PC-3 (cell line): ENCODE measurements around the gene RBPJ. TPM values are rescaled to one million over a fixed set of nuclear protein-coding genes. Genes with fewer than 3 reads are reported as not detected.

Experiments used
- ATAC-seq: fragments of 200-7000 bp; cut with Tn5 transposase; 2 replicates; pipeline ENCODE4 v1.9.1; 2020; ENCODE audit warnings: mild to moderate bottlenecking, moderate library complexity
- BruUV-seq: library from RNA; stranded (reverse); fragments of 400-500 nt; replicated peaks from 2 replicates; lab custom pipeline; 2021; lab: Mats Ljungman, UMichigan
- CTCF ChIA-PET: fragments of 300-600 bp; sonication (Branson Sonifier 250); formaldehyde crosslinking; loops from one replicate; lab custom pipeline; 2022; ENCODE audit warnings: antibody characterized with exemption; lab: Charles Lee
- POLR2A ChIA-PET: fragments of 300-600 bp; sonication (Branson Sonifier 250); formaldehyde crosslinking; loops from one replicate; lab custom pipeline; 2022; ENCODE audit warnings: antibody characterized with exemption; ENCODE audit not compliant: unreplicated experiment; lab: Charles Lee
- DNase-seq: peaks from one replicate; pipeline ENCODE4 v3.0.0-alpha.2; 2015
- H2AFZ ChIP-seq: fragments of 300-600 bp; sonication (generic); 2 replicates; pipeline ENCODE4 v1.6.0; 2016; ENCODE audit warnings: antibody characterized with exemption, low read length
- H3F3A ChIP-seq: fragments of 300-600 bp; sonication (generic); one replicate; pipeline ENCODE4 v1.6.0; 2017; ENCODE audit warnings: antibody characterized with exemption, low read length, control low read depth, mild to moderate bottlenecking; ENCODE audit not compliant: unreplicated experiment
- H3K27ac ChIP-seq: fragments of 300-600 bp; sonication (generic); 2 replicates; pipeline ENCODE4 v1.5.1; 2016; ENCODE audit warnings: mild to moderate bottlenecking, low read length
- H3K27me3 ChIP-seq: fragments of 300-600 bp; sonication (generic); 2 replicates; pipeline ENCODE4 v1.6.1; 2016; ENCODE audit warnings: low read length, mixed read lengths
- H3K36me3 ChIP-seq: fragments of 300-600 bp; sonication (generic); 2 replicates; pipeline ENCODE4 v1.6.1; 2016; ENCODE audit warnings: low read depth, mixed run types, low read length, mixed read lengths
- H3K4me1 ChIP-seq: fragments of 300-600 bp; sonication (generic); 2 replicates; pipeline ENCODE4 v1.5.1; 2016; ENCODE audit warnings: low read length; ENCODE audit not compliant: insufficient read depth
- H3K4me2 ChIP-seq: fragments of 300-600 bp; sonication (generic); 2 replicates; pipeline ENCODE4 v1.6.0; 2016; ENCODE audit warnings: low read length
- H3K4me3 ChIP-seq: fragments of 300-600 bp; sonication (generic); 2 replicates; pipeline ENCODE4 v1.5.1; 2016; ENCODE audit warnings: mild to moderate bottlenecking, low read length, mixed read lengths
- H3K79me2 ChIP-seq: fragments of 300-600 bp; sonication (generic); 2 replicates; pipeline ENCODE4 v1.6.1; 2017; ENCODE audit warnings: low read length, mixed read lengths
- H3K9ac ChIP-seq: fragments of 300-600 bp; sonication (generic); 2 replicates; pipeline ENCODE4 v1.6.0; 2016; ENCODE audit warnings: mild to moderate bottlenecking, low read length
- H3K9me2 ChIP-seq: fragments of 300-600 bp; sonication (generic); replicated peaks from 2 replicates; pipeline ENCODE4 v1.6.1; 2016; ENCODE audit warnings: mixed run types, low read length, mixed read lengths
- H3K9me3 ChIP-seq: fragments of 300-600 bp; sonication (generic); 2 replicates; pipeline ENCODE4 v1.6.1; 2016; ENCODE audit warnings: low read length, mixed read lengths
- H4K20me1 ChIP-seq: fragments of 300-600 bp; sonication (generic); 2 replicates; pipeline ENCODE4 v1.6.1; 2016; ENCODE audit warnings: low read length, mixed read lengths
- EZH2 ChIP-seq: fragments of 300-600 bp; sonication (generic); IDR thresholded peaks from one replicate; pipeline ENCODE4 v1.6.1; 2017; ENCODE audit warnings: antibody characterized with exemption, mild to moderate bottlenecking, low read length; ENCODE audit not compliant: unreplicated experiment
- EZH2phosphoT487 ChIP-seq: fragments of 300-600 bp; sonication (generic); IDR thresholded peaks from 2 replicates; pipeline ENCODE4 v1.6.1; 2018; ENCODE audit warnings: mild to moderate bottlenecking, antibody characterized with exemption, low read length, borderline replicate concordance
- intact Hi-C: fragments of 100-400 bp; cut with micrococcal nuclease; formaldehyde crosslinking; loops from 2 replicates; pipeline ENCODE4 v1.9.0; 2023
- total RNA-seq: library from RNA; depleted of rRNA; stranded (reverse); fragments of >200 nt; gene quantifications from 2 replicates; pipeline ENCODE4 v1.2.3, GENCODE V29; 2014
- TF ChIP-seq, protein P1 (sequence below): fragments of 300-600 bp; sonication (generic); conservative IDR thresholded peaks from 2 replicates; pipeline ENCODE4 v1.5.1; 2017; ENCODE audit warnings: antibody characterized with exemption, low read depth, mild to moderate bottlenecking, low read length

Gene RBPJ
- total RNA-seq, 1 experiment from 2014 or later, result 39.1 TPM

DNA sequence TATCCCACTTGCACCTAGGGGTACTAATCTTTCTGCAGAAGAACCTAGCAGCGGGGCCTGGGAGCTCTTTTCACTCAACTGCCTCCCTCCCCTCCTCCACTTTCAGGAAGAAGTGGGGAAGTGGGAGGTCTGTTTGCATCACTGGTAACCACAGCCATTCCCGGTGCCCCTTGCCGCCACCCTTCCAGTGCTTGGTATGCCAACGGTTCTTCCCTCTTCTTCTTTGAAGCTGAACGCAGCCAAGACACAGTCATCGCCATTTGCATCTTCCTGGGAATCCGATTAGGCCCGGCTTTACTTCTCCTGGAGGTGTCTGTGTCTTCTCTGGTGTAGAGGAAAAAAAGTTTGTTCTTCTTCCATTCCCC, 47.2 kb upstream of the RBPJ start:
- Histone ChIP-seq H3F3A (no peaks in the 10 kb centered on the region), H3K9ac (no peak overlapping the region), H3K4me1 (no peaks in the 10 kb centered on the region), H4K20me1 (no peaks in the 10 kb centered on the region), H3K4me3 (no peak overlapping the region), H3K9me2 (no peaks in the 10 kb centered on the region), H3K79me2 (no peaks in the 10 kb centered on the region), H3K4me2 (no peak overlapping the region), H3K9me3 (no peaks in the 10 kb centered on the region), H3K27me3 (no peaks in the 10 kb centered on the region), H2AFZ (no peak overlapping the region), H3K36me3 (no peaks in the 10 kb centered on the region), H3K27ac (no peak overlapping the region)
- TF ChIP-seq EZH2phosphoT487 (no peak), EZH2 (no peak)
- TF ChIP-seq, protein P1, sequence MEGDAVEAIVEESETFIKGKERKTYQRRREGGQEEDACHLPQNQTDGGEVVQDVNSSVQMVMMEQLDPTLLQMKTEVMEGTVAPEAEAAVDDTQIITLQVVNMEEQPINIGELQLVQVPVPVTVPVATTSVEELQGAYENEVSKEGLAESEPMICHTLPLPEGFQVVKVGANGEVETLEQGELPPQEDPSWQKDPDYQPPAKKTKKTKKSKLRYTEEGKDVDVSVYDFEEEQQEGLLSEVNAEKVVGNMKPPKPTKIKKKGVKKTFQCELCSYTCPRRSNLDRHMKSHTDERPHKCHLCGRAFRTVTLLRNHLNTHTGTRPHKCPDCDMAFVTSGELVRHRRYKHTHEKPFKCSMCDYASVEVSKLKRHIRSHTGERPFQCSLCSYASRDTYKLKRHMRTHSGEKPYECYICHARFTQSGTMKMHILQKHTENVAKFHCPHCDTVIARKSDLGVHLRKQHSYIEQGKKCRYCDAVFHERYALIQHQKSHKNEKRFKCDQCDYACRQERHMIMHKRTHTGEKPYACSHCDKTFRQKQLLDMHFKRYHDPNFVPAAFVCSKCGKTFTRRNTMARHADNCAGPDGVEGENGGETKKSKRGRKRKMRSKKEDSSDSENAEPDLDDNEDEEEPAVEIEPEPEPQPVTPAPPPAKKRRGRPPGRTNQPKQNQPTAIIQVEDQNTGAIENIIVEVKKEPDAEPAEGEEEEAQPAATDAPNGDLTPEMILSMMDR, result no peak
- ATAC-seq, result no peak
- CTCF ChIA-PET, result no interaction called here
- BruUV-seq, result no TSS peak
- POLR2A ChIA-PET, result no interaction called here
- intact Hi-C loops, result no loop called here
- DNase-seq, result no peak

DNA sequence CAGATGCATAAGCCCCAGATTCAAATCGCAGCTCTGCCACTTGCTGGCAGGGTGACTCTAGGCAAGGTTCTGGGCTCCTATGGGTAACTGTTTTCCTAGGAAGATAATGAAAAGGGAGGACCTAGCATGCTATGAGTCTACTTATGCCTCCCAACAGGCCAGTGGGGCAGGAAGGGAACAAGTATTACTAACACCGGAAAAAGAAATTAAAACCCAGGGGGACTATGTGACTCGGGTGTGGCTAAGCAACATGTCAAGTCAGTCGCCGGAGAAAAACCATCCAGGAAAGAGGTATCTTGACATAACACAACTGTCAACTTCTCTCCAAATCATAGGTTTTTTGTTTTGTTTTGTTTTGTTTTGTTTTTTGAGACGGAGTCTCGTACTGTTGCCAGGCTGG, 45.5 kb upstream of the RBPJ start:
- CTCF ChIA-PET, result no interaction called here

GRCh38 chr4:26279446-26279845, 41.4 kb upstream of the RBPJ start:
- Histone ChIP-seq H3K27me3 (no peaks in the 10 kb centered on the region), H3K9me3 (no peaks in the 10 kb centered on the region), H2AFZ (no peak overlapping the region), H3F3A (no peaks in the 10 kb centered on the region), H3K79me2 (no peaks in the 10 kb centered on the region), H3K4me1 (peaks cover 11% of the 10 kb centered on the region), H3K4me3 (no peak overlapping the region), H3K36me3 (no peaks in the 10 kb centered on the region), H3K27ac (no peak overlapping the region), H3K9ac (no peak overlapping the region), H3K4me2 (no peak overlapping the region), H3K9me2 (no peaks in the 10 kb centered on the region), H4K20me1 (no peaks in the 10 kb centered on the region)
- no peak for TF ChIP-seq EZH2phosphoT487
- TF ChIP-seq, protein P1, result no peak
- no peak for TF ChIP-seq EZH2
- POLR2A ChIA-PET, result no interaction called here
- ATAC-seq (no peak), DNase-seq (no peak)
- CTCF ChIA-PET, result no interaction called here
- no TSS peak for BruUV-seq
- intact Hi-C loops, result no loop called here

More for the DNA sequence above, 45.5 kb upstream of the RBPJ start:
- Histone ChIP-seq H3K79me2 (no peaks in the 10 kb centered on the region), H3K4me1 (no peaks in the 10 kb centered on the region), H3K36me3 (no peaks in the 10 kb centered on the region), H2AFZ (no peak overlapping the region), H3K27ac (no peak overlapping the region), H3K27me3 (no peaks in the 10 kb centered on the region), H3F3A (no peaks in the 10 kb centered on the region), H3K9me2 (no peaks in the 10 kb centered on the region), H3K4me3 (no peak overlapping the region), H3K9me3 (no peaks in the 10 kb centered on the region), H4K20me1 (no peaks in the 10 kb centered on the region), H3K9ac (no peak overlapping the region), H3K4me2 (no peak overlapping the region)
- ATAC-seq (no peak), DNase-seq (no peak)
- intact Hi-C loops, result no loop called here
- POLR2A ChIA-PET, result no interaction called here
- no TSS peak for BruUV-seq
- TF ChIP-seq EZH2phosphoT487, result no peak
- TF ChIP-seq, protein P1, result no peak
- TF ChIP-seq EZH2, result no peak
